A549 (cell line): Measurements from ENCODE around the gene DHDDS.

Experiments
- JUNB ChIP-seq: fragments of >200 bp; sonication (Bioruptor Twin); formaldehyde crosslinking; IDR thresholded peaks from 2 replicates; pipeline ENCODE4 v1.6.1; 2016
- RNF2 ChIP-seq: fragments of 200-600 bp; sonication (generic); IDR thresholded peaks from 2 replicates; pipeline ENCODE4 v1.6.1; 2016; ENCODE audit warnings: low read depth, mild to moderate bottlenecking, antibody characterized with exemption, moderate library complexity, borderline replicate concordance
- TF ChIP-seq, protein P1 (sequence below): fragments of >200 bp; sonication (Bioruptor Twin); formaldehyde crosslinking; IDR thresholded peaks from 3 replicates; pipeline ENCODE4 v1.5.1; 2016

DNA sequence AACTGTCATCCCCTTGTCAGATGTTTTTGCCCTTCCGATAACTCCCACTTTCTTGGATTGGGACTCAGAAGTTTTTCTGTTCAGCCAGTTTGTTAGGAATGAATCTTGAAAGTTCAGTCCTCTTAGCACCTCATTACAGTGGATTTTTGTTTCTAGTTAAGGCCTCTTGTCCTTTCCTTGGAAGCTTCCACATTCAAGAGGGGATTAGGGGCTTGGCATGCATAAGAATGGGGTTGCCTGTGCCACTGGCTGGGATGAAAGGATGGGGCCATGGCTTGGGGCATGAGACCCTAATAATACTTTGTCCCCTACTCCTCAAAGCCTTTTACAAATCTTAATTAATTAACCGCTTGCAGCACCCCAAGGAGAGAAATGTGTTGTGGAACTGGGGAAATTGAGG lies 2.4 kb upstream of the DHDDS start:
- TF ChIP-seq RNF2 (no peak), JUNB (no peak)
- TF ChIP-seq, protein P1, sequence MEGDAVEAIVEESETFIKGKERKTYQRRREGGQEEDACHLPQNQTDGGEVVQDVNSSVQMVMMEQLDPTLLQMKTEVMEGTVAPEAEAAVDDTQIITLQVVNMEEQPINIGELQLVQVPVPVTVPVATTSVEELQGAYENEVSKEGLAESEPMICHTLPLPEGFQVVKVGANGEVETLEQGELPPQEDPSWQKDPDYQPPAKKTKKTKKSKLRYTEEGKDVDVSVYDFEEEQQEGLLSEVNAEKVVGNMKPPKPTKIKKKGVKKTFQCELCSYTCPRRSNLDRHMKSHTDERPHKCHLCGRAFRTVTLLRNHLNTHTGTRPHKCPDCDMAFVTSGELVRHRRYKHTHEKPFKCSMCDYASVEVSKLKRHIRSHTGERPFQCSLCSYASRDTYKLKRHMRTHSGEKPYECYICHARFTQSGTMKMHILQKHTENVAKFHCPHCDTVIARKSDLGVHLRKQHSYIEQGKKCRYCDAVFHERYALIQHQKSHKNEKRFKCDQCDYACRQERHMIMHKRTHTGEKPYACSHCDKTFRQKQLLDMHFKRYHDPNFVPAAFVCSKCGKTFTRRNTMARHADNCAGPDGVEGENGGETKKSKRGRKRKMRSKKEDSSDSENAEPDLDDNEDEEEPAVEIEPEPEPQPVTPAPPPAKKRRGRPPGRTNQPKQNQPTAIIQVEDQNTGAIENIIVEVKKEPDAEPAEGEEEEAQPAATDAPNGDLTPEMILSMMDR, result no peak
